Measurements from ENCODE around the gene RNF223. TPM values are rescaled to one million over a fixed set of nuclear protein-coding genes. Genes with fewer than 3 reads are reported as not detected.

RNF223 gene
- polyA plus RNA-seq, 1 experiment: not detected

DNA sequence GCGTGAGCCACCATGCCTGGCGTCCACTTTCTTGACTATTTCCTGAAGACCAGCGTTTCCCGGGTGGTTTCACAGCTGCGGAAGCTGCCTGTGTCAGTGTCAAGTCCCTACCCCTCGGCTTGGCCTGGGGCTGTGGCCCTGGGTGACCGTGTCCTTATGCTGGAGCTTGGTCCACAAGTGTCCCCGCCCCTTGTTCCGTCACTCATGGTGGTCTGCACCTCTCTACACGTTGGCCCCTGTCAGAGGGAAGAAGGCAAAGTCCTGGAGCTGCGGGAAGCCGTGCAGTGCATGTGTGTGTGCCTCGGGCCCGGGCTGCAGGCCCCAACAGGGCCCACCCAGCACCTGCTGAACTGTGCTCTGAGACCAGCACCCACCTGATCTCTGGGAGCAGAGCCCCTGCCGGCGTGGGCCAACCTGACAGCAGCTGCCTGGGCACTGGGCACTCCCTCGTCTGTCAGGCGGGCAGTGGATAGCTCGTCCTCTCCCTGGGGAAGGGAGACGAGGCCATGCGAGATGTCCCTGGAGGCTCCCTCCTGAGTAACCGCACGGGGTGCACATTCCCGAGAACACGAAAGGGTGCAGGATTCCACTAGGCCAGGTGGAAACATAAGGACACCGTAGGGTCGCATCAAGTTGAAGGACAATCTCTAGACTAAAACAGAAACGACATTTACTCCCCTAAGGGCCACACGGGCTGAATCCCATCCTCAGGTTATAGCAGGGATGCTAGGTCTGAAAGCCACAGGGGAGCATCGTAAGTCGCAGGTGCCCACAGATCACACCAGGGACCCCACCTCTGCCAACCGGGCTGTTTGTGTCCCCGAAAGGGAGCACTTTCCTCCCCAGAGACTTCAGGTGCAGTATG is 44.1 kb upstream of the RNF223 start:
- Histone ChIP-seq H3K4me3 (ENCODE audit: low read depth, low read length) (no peak overlapping the region), H3K36me3 (ENCODE audit: control insufficient read depth, insufficient read depth, low read length) (no peaks in the 10 kb centered on the region), H3K27me3 (ENCODE audit: control insufficient read depth, insufficient read depth, low read length) (peaks cover 4% of the 10 kb centered on the region)
- ChIA-PET POLR2A (no interaction called here), CTCF (interaction anchor here (1.3 to 6.0 kb wide), 3 partner anchors 113 to 173 kb away, joined by 3 to 76 read pairs (median 8); no protein-coding TSS in a partner anchor)
- no peak for DNase-seq (ENCODE audit: low read depth)
- TF ChIP-seq, protein P1, sequence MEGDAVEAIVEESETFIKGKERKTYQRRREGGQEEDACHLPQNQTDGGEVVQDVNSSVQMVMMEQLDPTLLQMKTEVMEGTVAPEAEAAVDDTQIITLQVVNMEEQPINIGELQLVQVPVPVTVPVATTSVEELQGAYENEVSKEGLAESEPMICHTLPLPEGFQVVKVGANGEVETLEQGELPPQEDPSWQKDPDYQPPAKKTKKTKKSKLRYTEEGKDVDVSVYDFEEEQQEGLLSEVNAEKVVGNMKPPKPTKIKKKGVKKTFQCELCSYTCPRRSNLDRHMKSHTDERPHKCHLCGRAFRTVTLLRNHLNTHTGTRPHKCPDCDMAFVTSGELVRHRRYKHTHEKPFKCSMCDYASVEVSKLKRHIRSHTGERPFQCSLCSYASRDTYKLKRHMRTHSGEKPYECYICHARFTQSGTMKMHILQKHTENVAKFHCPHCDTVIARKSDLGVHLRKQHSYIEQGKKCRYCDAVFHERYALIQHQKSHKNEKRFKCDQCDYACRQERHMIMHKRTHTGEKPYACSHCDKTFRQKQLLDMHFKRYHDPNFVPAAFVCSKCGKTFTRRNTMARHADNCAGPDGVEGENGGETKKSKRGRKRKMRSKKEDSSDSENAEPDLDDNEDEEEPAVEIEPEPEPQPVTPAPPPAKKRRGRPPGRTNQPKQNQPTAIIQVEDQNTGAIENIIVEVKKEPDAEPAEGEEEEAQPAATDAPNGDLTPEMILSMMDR (IDR thresholded peaks at IDR 0.05; ENCODE audit: insufficient read depth, low read depth, low read length): no peak

- DNase-seq (ENCODE audit: low read depth): no peak
- CTCF ChIA-PET: interaction anchor here (1.3 to 2.5 kb wide), 3 partner anchors 114 to 174 kb away, joined by 3 to 8 read pairs (median 3); no protein-coding TSS in a partner anchor
- H3K4me3 ChIP-seq (ENCODE audit: low read depth, low read length): no peak overlapping the region
- TF ChIP-seq, protein P1 (IDR thresholded peaks at IDR 0.05; ENCODE audit: insufficient read depth, low read depth, low read length): no peak
- POLR2A ChIA-PET: no interaction called here
- 0 out of 2 replicates have a peak, but pooled peaks cover 3% of the 10 kb centered on the region for H3K36me3 ChIP-seq (ENCODE audit: control insufficient read depth, insufficient read depth, low read length)
- peaks cover 4% of the 10 kb centered on the region for H3K27me3 ChIP-seq (ENCODE audit: control insufficient read depth, insufficient read depth, low read length)
Measured at GRCh38 chr1:1117469-1117831, 43.3 kb upstream of the RNF223 start.

- DNase-seq (ENCODE audit: low read depth): no peak
- peaks cover 3% of the 10 kb centered on the region; the same call in 1 of the 2 replicates for H3K36me3 ChIP-seq (ENCODE audit: control insufficient read depth, insufficient read depth, low read length)
- peak overlapping the region; percentile 54 for H3K4me3 ChIP-seq (ENCODE audit: low read depth, low read length)
- peaks cover 4% of the 10 kb centered on the region for H3K27me3 ChIP-seq (ENCODE audit: control insufficient read depth, insufficient read depth, low read length)
- POLR2A ChIA-PET: no interaction called here
- CTCF ChIA-PET: interaction anchor here (1.4 to 2.5 kb wide), 2 partner anchors 134 to 175 kb away, joined by 3 to 8 read pairs; no protein-coding TSS in a partner anchor
- TF ChIP-seq, protein P1 (IDR thresholded peaks at IDR 0.05; ENCODE audit: insufficient read depth, low read depth, low read length): no peak
Measured at GRCh38 chr1:1116701-1117468, 42.8 kb upstream of the RNF223 start.

DNA sequence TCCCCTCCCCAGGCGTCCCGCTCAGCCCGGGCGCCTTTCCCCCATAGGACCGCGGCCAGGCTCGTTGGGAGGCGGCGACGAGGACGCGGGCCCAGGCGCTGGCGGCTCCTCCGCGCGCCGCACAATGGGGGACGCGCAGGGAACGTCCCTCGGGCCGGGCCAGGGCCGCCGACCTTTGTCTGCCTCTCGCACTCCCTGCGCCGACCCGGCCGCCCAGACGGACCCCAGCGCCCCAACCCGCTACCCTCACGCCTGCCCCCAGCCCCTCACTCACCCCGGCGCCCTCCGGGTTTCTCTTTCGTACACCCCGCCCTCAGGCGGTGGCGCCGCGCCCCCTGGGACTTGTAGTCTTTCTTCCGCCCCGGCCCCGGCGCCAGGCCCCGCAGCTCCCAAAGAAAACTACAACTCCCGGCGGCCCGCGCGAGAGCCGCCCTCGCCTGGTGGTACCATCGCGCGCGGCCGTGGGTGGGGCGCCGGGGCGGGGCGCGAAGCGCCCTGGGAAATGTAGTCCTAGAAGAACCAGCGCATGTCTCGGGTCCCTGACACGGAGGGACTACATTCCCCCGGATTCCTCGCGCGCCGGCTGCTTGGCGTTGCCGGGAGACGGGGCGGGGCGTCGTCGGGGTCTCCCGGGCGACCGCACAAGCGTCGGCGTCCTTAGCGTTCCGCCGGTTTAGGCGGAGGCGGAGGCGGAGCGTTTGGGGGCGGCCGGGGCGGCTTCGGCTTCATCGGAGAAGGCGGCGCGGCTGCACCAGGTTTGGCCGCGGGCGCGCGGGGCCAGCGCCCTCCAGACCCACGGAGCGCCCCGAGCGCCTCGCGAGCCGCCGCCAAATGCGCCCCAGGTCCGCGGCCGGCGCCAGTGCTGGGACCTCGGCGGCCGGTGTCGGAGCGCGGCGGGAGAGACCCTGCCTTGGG is 41.9 kb upstream of the RNF223 start, which contains the start of gene C1orf159:
Gene C1orf159 (minus strand): TSS at position 304 of the 915 bp plus-strand sequence. CDS start 24,546 bp downstream, outside the sequence.
- TF ChIP-seq, protein P1 (IDR thresholded peaks at IDR 0.05; ENCODE audit: insufficient read depth, low read depth, low read length): no peak
- POLR2A ChIA-PET: interaction anchor here (0.7 kb wide), 1 partner anchor 102 kb away, joined by 4 read pairs; no protein-coding TSS in a partner anchor
- CTCF ChIA-PET: interaction anchor here (0.8 to 1.4 kb wide), 2 partner anchors 15 to 176 kb away, joined by 3 read pairs; no protein-coding TSS in a partner anchor

More for the DNA sequence above, 41.9 kb upstream of the RNF223 start, which contains the start of gene C1orf159:
- H3K27me3 ChIP-seq (ENCODE audit: control insufficient read depth, insufficient read depth, low read length): peaks cover 4% of the 10 kb centered on the region
- H3K4me3 ChIP-seq (ENCODE audit: low read depth, low read length): peak within 1 kb of the TSS; percentile 85
- DNase-seq (ENCODE audit: low read depth): peak; percentile 84
- H3K36me3 ChIP-seq (ENCODE audit: control insufficient read depth, insufficient read depth, low read length): peaks cover 3% of the 10 kb centered on the region; the same call in 1 of the 2 replicates
